Lower lobe of right lung (tissue), 2 donors: ENCODE data around the gene ULBP3. TPM values are rescaled to one million over a fixed set of nuclear protein-coding genes. Genes with fewer than 3 reads are reported as not detected.

Source experiments
- ATAC-seq, 2 donors: fragments of 200-7000 bp; cut with Tn5 transposase; one replicate each; pipeline ENCODE4 v1.9.1; 2020 to 2022; ENCODE audit warnings: mild to moderate bottlenecking in 2 of 2, moderate library complexity in 2 of 2
- DNase-seq: peaks from one replicate; pipeline ENCODE4 v3.0.0-alpha.2; 2020
- H3K27ac ChIP-seq: fragments of 200-600 bp; one replicate; pipeline ENCODE4 v1.8.0; 2022
- H3K27me3 ChIP-seq: fragments of 200-600 bp; one replicate; pipeline ENCODE4 v1.8.0; 2022; ENCODE audit warnings: low read depth
- H3K36me3 ChIP-seq: fragments of 200-600 bp; one replicate; pipeline ENCODE4 v1.8.0; 2022; ENCODE audit warnings: mild to moderate bottlenecking
- H3K4me1 ChIP-seq: fragments of 200-600 bp; one replicate; pipeline ENCODE4 v1.8.0; 2022
- H3K4me3 ChIP-seq: fragments of 200-600 bp; one replicate; pipeline ENCODE4 v1.8.0; 2022; ENCODE audit warnings: mild to moderate bottlenecking
- H3K9me3 ChIP-seq: fragments of 200-600 bp; one replicate; pipeline ENCODE4 v1.8.0; 2022
- CTCF ChIP-seq: fragments of 200-600 bp; IDR thresholded peaks from one replicate; pipeline ENCODE4 v1.8.0; 2022; ENCODE audit warnings: antibody characterized with exemption, mild to moderate bottlenecking
- intact Hi-C: fragments of 100-400 bp; cut with DNase I; formaldehyde crosslinking; loops from one replicate; pipeline ENCODE4 v1.11.0; 2022
- total RNA-seq: library from RNA; stranded (reverse); fragmentation: NEBNext Ultra II Directional; extraction: Animal tissue kit (Norgen Biotek cat#: 25700); gene quantifications from one replicate; pipeline ENCODE4 v1.2.1, GENCODE V29; 2021
- donor health status: DM: no; HTN: yes; CAD: no; lungs with severe emphysema.

Gene ULBP3
- total RNA-seq, 1 donor from 2014 or later, result 2.4 TPM

- no peak for TF ChIP-seq CTCF
- H3K36me3 ChIP-seq, result no peaks in the 10 kb centered on the region
- H3K27me3 ChIP-seq, result peaks cover 4% of the 10 kb centered on the region
- no peak for ATAC-seq
- H3K27ac ChIP-seq, result no peak overlapping the region
- no peak for DNase-seq
- H3K4me1 ChIP-seq, result no peaks in the 10 kb centered on the region
- no peak overlapping the region for H3K4me3 ChIP-seq
- no peaks in the 10 kb centered on the region for H3K9me3 ChIP-seq
- intact Hi-C loops, result loop anchor here (10.0 kb wide), 1 partner anchor 249 kb away; no protein-coding TSS in a partner anchor
These were observed 17.1 kb upstream of the ULBP3 start for GRCh38 chr6:150086026-150086425.

- H3K27me3 ChIP-seq, result peaks cover 4% of the 10 kb centered on the region
- DNase-seq (no peak), ATAC-seq (no peak)
- H3K36me3 ChIP-seq, result no peaks in the 10 kb centered on the region
- H3K9me3 ChIP-seq, result no peaks in the 10 kb centered on the region
- TF ChIP-seq CTCF, result no peak
- intact Hi-C loops, result loop anchor here (10.0 kb wide), 1 partner anchor 250 kb away; no protein-coding TSS in a partner anchor
- H3K4me3 ChIP-seq, result no peak overlapping the region
- no peaks in the 10 kb centered on the region for H3K4me1 ChIP-seq
- H3K27ac ChIP-seq, result no peak overlapping the region
These were observed 15.5 kb upstream of the ULBP3 start for GRCh38 chr6:150084426-150084825.

GRCh38 chr6:150083839-150084238 lies 14.9 kb upstream of the ULBP3 start:
- no peak for ATAC-seq
- DNase-seq, result no peak
- intact Hi-C loops, result loop anchor here (10.0 kb wide), 1 partner anchor 251 kb away; no protein-coding TSS in a partner anchor
- Histone ChIP-seq H3K27ac (no peak overlapping the region), H3K4me3 (no peak overlapping the region), H3K9me3 (no peaks in the 10 kb centered on the region), H3K27me3 (peaks cover 4% of the 10 kb centered on the region), H3K4me1 (no peaks in the 10 kb centered on the region), H3K36me3 (no peaks in the 10 kb centered on the region)
- no peak for TF ChIP-seq CTCF

- Histone ChIP-seq H3K9me3 (no peaks in the 10 kb centered on the region), H3K27me3 (peaks cover 4% of the 10 kb centered on the region), H3K4me3 (no peak overlapping the region), H3K27ac (no peak overlapping the region), H3K36me3 (no peaks in the 10 kb centered on the region), H3K4me1 (no peaks in the 10 kb centered on the region)
- ATAC-seq (no peak), DNase-seq (no peak)
- TF ChIP-seq CTCF, result no peak
- intact Hi-C loops, result loop anchor here (10.0 kb wide), 1 partner anchor 253 kb away; no protein-coding TSS in a partner anchor
These were observed 12.8 kb upstream of the ULBP3 start for GRCh38 chr6:150081702-150082101.

GRCh38 chr6:150079604-150080003 lies 10.7 kb upstream of the ULBP3 start:
- ATAC-seq (no peak), DNase-seq (no peak)
- TF ChIP-seq CTCF, result no peak
- H3K27me3 ChIP-seq, result peaks cover 4% of the 10 kb centered on the region
- no peaks in the 10 kb centered on the region for H3K4me1 ChIP-seq
- H3K9me3 ChIP-seq, result no peaks in the 10 kb centered on the region
- no peak overlapping the region for H3K27ac ChIP-seq
- intact Hi-C loops, result loop anchor here (10.0 kb wide), 1 partner anchor 255 kb away; no protein-coding TSS in a partner anchor
- H3K4me3 ChIP-seq, result no peak overlapping the region
- H3K36me3 ChIP-seq, result no peaks in the 10 kb centered on the region

GRCh38 chr6:150078788-150079187 lies 9.9 kb upstream of the ULBP3 start:
- Histone ChIP-seq H3K4me3 (no peak overlapping the region), H3K27ac (no peak overlapping the region), H3K36me3 (no peaks in the 10 kb centered on the region), H3K9me3 (no peaks in the 10 kb centered on the region), H3K27me3 (peaks cover 4% of the 10 kb centered on the region), H3K4me1 (no peaks in the 10 kb centered on the region)
- DNase-seq (no peak), ATAC-seq (no peak)
- no peak for TF ChIP-seq CTCF
- intact Hi-C loops, result no loop called here
